Stomach (tissue), 9 donors: ENCODE measurements around the gene SNRK. TPM values are rescaled to one million over a fixed set of nuclear protein-coding genes. Genes with fewer than 3 reads are reported as not detected.

Experiments used
- DNase-seq, 2 donors: peaks; one replicate each; pipeline versions ENCODE4 v3.0.0 to v3.0.0-alpha.2; 2013 to 2019
- H3K27ac ChIP-seq, 5 donors: fragments of 200-600 bp in 4 of 5; sonication (generic) in 4 of 5; one replicate each; pipeline ENCODE4 v1.5.1; 2013 to 2019; ENCODE audit warnings: mild to moderate bottlenecking in 1 of 5, moderate library complexity in 1 of 5
- H3K27me3 ChIP-seq, 3 donors: fragments of 200-600 bp; sonication (generic); one replicate each; pipeline ENCODE4 v1.5.1; 2017 to 2019; ENCODE audit warnings: mixed run types in 1 of 3
- H3K36me3 ChIP-seq, 4 donors: fragments of 200-600 bp; sonication (generic); 1 replicate in 3 of 4; 2 replicates in 1 of 4; pipeline ENCODE4 v1.5.1; 2016 to 2019
- H3K4me1 ChIP-seq, 4 donors: fragments of 200-600 bp; sonication (generic); one replicate each; pipeline ENCODE4 v1.5.1; 2016 to 2019
- H3K4me3 ChIP-seq, 4 donors: fragments of 200-600 bp; sonication (generic) in 3 of 4; one replicate each; pipeline ENCODE4 v1.5.1; 2016 to 2019; ENCODE audit warnings: mild to moderate bottlenecking in 1 of 4
- H3K9me3 ChIP-seq, 4 donors: fragments of 200-600 bp; sonication (generic); one replicate each; pipeline ENCODE4 v1.5.1; 2016 to 2019
- CTCF ChIP-seq, 7 experiments: fragments of 450-650 bp in 4 of 7; fragments of 200-600 bp in 3 of 7; sonication (generic) in 3 of 7; IDR thresholded peaks; one replicate each; pipeline ENCODE4 v1.5.1; 2016 to 2019; ENCODE audit warnings: antibody characterized with exemption in 7 of 7, control low read depth in 2 of 7, mild to moderate bottlenecking in 1 of 7
- EP300 ChIP-seq: sonication (generic); formaldehyde crosslinking; IDR thresholded peaks from one replicate; pipeline ENCODE4 v1.6.1; 2017; ENCODE audit warnings: antibody characterized with exemption
- POLR2A ChIP-seq, 4 donors: fragments of 450-650 bp; IDR thresholded peaks; one replicate each; pipeline ENCODE4 v1.6.1; 2016; ENCODE audit warnings: antibody characterized with exemption in 4 of 4, control low read depth in 2 of 4, mild to moderate bottlenecking in 1 of 4, moderate library complexity in 1 of 4
- POLR2AphosphoS5 ChIP-seq, 3 donors: sonication (generic); formaldehyde crosslinking; IDR thresholded peaks; one replicate each; pipeline ENCODE4 v1.6.1; 2016; ENCODE audit warnings: antibody characterized with exemption in 3 of 3
- WGBS, 5 donors: extraction: QIAGEN DNeasy Blood & Tissue Kit in 3 of 5; methylation state at CpG; one replicate each; pipeline versions ENCODE4 v1.1.5 to v1.1.7; 2013 to 2018; 5-methylcytosine and 5-hydroxymethylcytosine counted together
- intact Hi-C: fragments of 100-400 bp; cut with DNase I; formaldehyde crosslinking; loops from one replicate; pipeline ENCODE4 v1.15.1; 2023; ENCODE audit warnings: low total_unique reads
- polyA plus RNA-seq, 3 donors: library from polyadenylated mRNA; stranded (reverse); fragments of 200-250 nt; gene quantifications; one replicate each; pipeline ENCODE4 v1.2.3, GENCODE V29; 2013
- total RNA-seq, 5 donors: library from RNA; depleted of rRNA; stranded (reverse); fragments of >200 nt; gene quantifications; one replicate each; pipeline versions ENCODE4 v1.1.0 to v1.2.3, GENCODE V29; 2014 to 2016
- donor health status: healthy with polysubstance abuse.
- donor health status: Bipolar disorder and iron deficiency.
- donor health status: healthy.

Gene SNRK
- total and polyA plus RNA-seq, 8 donors: 8.2 to 183 (median 36.0) TPM

DNA sequence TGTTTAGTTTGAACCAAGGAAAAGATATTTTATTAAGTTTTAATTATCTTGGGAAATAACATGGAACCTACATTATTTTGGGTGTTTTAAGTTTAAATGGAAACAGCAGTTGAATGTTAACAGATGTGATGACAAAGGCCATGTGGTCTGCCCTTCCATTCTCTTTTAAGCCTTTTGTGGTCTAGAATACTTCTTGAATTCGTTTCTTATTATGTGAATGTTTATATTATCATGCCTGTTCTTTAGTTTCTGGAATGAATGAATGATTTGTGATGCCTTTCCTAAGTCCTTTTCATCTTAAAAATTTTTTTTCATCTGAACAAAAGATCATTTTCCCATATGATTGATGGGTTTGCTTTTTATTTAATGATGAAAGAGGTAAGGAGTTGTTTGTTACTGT, 44.6 kb downstream of the SNRK start:
- 34 to 67% (median 57%) methylated on average over 1 of the region's 1 CpG for WGBS, 5 donors
- peaks cover 0 to 41% (median 39%) of the 10 kb centered on the region in 4 donors for H3K36me3 ChIP-seq
- intact Hi-C loops: no loop called here

DNA sequence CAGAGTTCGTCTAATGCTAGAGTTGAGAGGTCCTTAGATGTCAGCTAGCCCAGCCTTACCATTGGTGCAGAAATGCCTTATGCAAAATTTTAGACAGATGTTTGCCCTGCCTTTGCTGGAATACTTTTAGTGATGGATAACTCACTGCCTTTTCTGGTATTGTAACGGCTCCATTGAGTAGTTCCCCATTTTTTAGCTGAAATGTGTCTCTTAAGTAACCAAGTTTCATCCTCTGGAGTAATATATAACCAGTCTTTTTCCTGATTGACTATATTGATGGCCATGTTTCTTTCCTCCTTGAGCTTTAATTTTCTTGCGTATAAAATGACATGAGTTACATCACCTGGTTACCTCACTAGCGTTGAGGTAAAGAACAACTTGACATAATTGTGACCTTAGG, 45.0 kb downstream of the SNRK start:
- no peak for DNase-seq
- Histone ChIP-seq H3K36me3 (peaks cover 0 to 45% (median 43%) of the 10 kb centered on the region in 4 donors), H3K27me3 (no peaks in the 10 kb centered on the region), H3K4me3 (no peak overlapping the region), H3K4me1 (peaks cover 2 to 44% (median 21%) of the 10 kb centered on the region in 4 donors), H3K27ac (no peak overlapping the region), H3K9me3 (peaks cover 0 to 12% (median 8%) of the 10 kb centered on the region in 4 donors)
- TF ChIP-seq EP300: no peak
- no peak for TF ChIP-seq CTCF (IDR thresholded peaks at IDR 0.05)
- no peak for TF ChIP-seq POLR2A (IDR thresholded peaks at IDR 0.05)
- no peak for TF ChIP-seq POLR2AphosphoS5 (IDR thresholded peaks at IDR 0.05)
- intact Hi-C loops: no loop called here
- WGBS, 5 donors: 80 to 94% (median 89%) methylated on average over 4 of the region's 4 CpGs

More for the DNA sequence above, 44.6 kb downstream of the SNRK start:
- Histone ChIP-seq H3K27me3 (no peaks in the 10 kb centered on the region), H3K27ac (no peak overlapping the region), H3K9me3 (peaks cover 0 to 8% (median 5%) of the 10 kb centered on the region in 4 donors), H3K4me3 (no peak overlapping the region), H3K4me1 (peaks cover 6 to 48% (median 25%) of the 10 kb centered on the region in 4 donors)
- DNase-seq: no peak
- no peak for TF ChIP-seq CTCF (IDR thresholded peaks at IDR 0.05)
- TF ChIP-seq EP300: no peak
- TF ChIP-seq POLR2AphosphoS5 (IDR thresholded peaks at IDR 0.05): no peak
- TF ChIP-seq POLR2A (IDR thresholded peaks at IDR 0.05): no peak

DNA sequence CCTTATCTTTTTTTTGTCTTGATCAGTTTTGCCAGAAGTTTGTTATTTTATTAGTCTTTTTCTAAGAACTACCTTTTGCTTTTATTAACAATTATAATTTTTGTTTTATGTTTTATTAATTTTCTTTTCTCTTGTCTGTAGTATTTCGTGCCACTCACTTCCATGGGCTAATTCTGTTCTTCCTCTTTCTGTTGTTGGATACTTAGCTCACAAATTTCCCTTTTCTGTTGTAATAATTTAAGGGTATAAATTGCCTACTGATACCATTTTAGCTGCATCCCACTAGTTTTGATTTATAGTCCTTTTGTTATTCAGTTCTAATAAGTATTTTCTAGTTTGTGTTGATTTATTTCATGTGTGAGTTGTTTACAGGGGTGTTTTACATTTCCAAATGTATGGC, 48.6 kb downstream of the SNRK start:
- 80 to 94% (median 91%) methylated on average over 1 of the region's 1 CpG for WGBS, 5 donors
- Histone ChIP-seq H3K4me1 (peaks cover 0 to 13% (median 3%) of the 10 kb centered on the region in 4 donors), H3K4me3 (no peak overlapping the region), H3K36me3 (peaks cover 23 to 81% (median 79%) of the 10 kb centered on the region in 4 donors), H3K27ac (no peak overlapping the region), H3K27me3 (no peaks in the 10 kb centered on the region), H3K9me3 (peaks cover 21 to 44% (median 39%) of the 10 kb centered on the region in 4 donors)
- TF ChIP-seq EP300 (no peak), CTCF (IDR thresholded peaks at IDR 0.05) (no peak), POLR2A (IDR thresholded peaks at IDR 0.05) (no peak), POLR2AphosphoS5 (IDR thresholded peaks at IDR 0.05) (no peak)
- intact Hi-C loops: no loop called here
- DNase-seq: no peak

DNA sequence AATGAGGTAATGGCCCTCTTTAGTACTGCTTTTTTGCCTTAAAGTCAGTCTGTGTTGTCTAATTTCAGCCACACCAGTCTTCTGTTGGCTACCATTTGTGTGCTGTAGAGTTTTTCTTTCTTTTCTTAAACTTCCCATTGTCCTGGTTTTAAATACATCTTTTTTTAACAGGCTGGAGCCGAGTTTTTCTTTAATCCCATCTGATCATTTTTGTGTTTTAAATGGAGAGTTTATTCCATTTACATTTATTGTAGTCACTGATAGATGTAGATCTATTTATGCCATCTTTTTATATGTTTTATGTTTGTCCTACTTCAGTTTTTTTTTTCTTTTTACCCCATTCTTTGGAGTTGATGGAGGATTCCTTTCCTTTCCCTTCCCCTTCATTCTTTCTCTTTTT, 49.5 kb downstream of the SNRK start:
- H3K27ac ChIP-seq: no peak overlapping the region
- no peak overlapping the region for H3K4me3 ChIP-seq
- TF ChIP-seq POLR2AphosphoS5 (IDR thresholded peaks at IDR 0.05) (no peak), CTCF (IDR thresholded peaks at IDR 0.05) (no peak), POLR2A (IDR thresholded peaks at IDR 0.05) (no peak), EP300 (no peak)
- intact Hi-C loops: no loop called here
- WGBS, 5 donors: 84 to 100% (median 100%) methylated on average over 1 of the region's 1 CpG
- peaks cover 21 to 44% (median 39%) of the 10 kb centered on the region in 4 donors for H3K9me3 ChIP-seq
- no peak for DNase-seq
- no peaks in the 10 kb centered on the region for H3K27me3 ChIP-seq
- H3K4me1 ChIP-seq: peaks cover 0 to 9% (median under 1%) of the 10 kb centered on the region in 4 donors
- H3K36me3 ChIP-seq: peaks cover 32 to 89% (median 88%) of the 10 kb centered on the region in 4 donors
